CD4-positive, alpha-beta T cell treated with Interleukin-17A for 4 hours (primary cell): ENCODE measurements around the gene PLK4.
"Not testable (repeated sequence)": the region's sequence is repeated elsewhere in the genome, so short reads cannot be mapped to it uniquely, and the experiment has no call there.

Experiments used
- DNase-seq: peaks from one replicate; pipeline ENCODE4 v3.0.0-alpha.2; 2020; ENCODE audit warnings: mixed read lengths

The PLK4 gene

DNA sequence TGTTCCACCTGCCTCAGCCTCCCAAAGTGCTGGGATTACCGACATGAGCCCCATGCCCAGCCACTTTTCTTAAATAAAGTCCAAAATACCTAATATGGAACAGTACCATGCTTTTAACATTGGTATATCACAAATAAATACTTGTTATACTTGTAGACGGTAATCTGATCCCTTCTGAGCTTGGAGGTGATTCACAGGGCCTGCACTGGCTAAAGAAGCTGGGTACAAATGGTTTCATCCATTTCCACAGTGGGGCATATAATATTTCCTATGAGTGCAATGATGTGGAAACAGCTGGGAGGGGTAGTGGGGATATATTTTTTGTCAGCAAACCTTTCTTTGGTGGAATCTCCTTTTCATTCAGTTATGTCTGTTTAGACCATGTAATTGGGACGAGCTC lies 35.8 kb downstream of the PLK4 start:
- no peak for DNase-seq

DNA sequence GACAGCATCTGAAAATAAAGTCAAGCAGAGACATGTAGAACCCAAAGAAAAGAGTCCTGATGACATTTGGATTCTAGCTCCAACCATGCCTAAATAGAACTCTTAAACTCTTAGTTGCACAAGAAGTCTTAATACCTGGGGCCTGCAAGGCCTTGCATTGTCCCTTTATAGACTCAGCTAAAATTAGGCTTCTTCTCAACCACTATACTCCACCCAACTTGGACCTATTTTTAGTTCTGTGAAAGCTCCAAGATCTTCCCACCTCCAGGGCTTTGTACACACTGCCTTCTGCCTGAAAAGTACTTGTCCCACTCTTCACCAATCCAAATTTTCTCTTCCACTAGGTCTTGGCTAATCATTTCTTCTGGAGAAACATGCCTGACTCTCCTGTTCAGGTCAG lies 36.5 kb downstream of the PLK4 start:
- DNase-seq = no peak

DNA sequence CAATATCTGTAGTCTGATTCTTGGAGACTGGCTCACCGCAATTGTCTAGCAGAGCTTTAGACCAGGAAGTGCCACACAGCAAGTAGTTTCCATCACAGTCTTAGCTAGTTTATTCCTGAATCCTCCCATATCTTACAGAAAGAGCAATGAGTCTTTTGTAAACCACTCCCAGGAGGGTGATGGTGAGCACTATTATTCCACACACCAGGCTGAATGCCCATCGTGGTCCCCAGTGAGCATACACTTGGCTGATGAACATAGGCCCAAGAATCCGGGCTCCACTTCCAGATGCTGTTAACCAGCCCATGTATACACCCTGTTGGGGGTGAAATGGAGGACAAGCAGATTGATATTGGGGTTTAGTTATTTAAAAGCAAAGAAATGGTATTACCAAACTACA lies 39.8 kb downstream of the PLK4 start:
- DNase-seq = no peak

DNA sequence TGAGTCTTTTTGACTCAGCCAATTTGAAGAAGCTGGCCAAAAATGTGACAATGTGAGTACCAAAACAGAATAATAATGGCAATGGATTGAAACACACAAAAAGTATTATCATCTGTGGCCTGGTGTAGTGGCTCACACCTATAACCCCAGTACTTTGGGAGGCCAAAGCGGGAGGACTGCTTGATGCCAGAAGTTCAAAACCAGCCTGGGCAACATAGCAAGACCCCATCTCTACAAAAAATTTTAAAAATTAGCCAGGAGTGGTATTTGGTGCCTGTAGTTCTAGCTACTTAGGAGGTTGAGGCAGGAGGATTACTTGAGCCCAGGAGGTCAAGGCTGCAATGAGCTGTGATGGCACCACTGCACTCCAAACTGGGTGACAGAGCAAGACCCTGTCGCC lies 41.5 kb downstream of the PLK4 start:
- no peak for DNase-seq

DNA sequence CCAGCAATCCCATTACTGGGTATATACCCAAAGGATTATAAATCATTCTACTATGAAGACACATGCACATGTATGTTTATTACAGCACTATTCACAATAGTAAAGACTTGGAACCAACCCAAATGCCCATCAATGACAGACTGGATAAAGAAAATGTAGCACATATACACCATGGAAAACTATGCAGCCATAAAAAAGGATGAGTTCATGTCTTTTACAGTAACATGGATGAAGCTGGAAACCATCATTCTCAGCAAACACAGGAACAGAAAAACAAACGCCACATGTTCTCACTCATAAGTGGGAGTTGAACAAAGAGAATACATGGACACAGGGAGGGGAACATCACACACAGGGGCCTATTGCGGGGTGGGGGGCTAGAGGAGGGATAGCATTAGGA lies 45.0 kb downstream of the PLK4 start:
- not testable (repeated sequence) for DNase-seq

DNA sequence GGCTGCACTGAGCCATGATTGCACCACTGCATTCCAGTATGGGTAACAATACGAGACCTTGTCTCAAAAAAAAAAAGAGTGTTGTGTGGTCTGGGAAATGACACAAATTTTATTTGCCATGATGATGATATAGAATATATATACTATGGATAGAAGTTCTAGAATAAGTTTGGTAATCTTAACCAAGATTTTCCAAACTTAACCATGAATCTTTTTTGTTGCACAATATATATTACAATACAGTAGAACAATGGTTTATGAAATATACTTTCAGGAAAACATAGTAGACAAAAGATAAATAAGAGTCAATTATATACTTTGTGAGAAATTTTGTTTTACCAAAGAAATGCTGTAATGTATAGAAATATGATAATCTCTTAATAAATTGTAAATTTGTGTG lies 49.5 kb downstream of the PLK4 start:
- DNase-seq = no peak

DNA sequence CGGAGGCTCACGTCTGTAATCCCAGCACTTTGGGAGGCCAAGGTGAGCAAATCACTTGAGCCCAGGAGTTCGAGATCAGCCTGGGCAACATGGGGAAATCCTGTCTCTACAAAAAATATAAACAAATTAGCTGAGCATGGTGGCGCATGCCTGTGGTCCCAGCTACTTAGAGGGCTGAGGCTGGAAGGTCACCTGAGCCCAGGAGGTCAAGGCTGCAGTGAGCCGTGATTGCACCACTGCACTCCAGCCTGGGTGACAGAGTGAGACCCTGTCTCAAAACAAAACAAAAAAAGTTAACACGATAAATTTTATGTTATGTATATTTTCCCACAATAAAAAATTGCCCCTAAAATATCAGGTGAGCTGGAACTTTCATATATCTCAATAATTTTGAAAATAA lies 51.1 kb downstream of the PLK4 start:
- not testable (repeated sequence) for DNase-seq

DNA sequence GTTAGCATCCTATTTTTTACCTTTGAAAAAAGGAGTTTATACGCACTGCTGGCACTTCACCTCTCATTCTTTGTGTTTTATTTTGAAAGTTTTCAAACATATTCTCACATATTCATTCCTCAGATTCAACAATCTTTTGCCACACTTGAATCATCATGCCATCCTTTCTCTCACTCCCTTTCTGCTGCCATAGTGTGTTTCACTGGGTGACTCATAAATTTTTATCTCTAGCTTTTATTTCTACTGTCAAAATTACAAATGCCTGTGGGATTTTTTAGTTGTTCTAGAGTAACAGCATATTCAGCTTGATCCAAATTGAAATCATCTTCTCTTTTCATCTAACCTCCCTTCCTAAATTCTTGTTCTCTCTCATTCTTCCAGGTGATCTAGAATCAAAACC lies 56.3 kb downstream of the PLK4 start:
- DNase-seq = no peak
